Measurements from ENCODE around the gene DDX23. TPM values are rescaled to one million over a fixed set of nuclear protein-coding genes. Genes with fewer than 3 reads are reported as not detected.
A peak's percentile ranks its signal among the peaks of the same experiment; 100 is the strongest.

DDX23 gene
- total and polyA plus RNA-seq, 2 of the 4 experiments (the other 2 are of a cell fraction), result 61.8 to 81.9 TPM

DNA sequence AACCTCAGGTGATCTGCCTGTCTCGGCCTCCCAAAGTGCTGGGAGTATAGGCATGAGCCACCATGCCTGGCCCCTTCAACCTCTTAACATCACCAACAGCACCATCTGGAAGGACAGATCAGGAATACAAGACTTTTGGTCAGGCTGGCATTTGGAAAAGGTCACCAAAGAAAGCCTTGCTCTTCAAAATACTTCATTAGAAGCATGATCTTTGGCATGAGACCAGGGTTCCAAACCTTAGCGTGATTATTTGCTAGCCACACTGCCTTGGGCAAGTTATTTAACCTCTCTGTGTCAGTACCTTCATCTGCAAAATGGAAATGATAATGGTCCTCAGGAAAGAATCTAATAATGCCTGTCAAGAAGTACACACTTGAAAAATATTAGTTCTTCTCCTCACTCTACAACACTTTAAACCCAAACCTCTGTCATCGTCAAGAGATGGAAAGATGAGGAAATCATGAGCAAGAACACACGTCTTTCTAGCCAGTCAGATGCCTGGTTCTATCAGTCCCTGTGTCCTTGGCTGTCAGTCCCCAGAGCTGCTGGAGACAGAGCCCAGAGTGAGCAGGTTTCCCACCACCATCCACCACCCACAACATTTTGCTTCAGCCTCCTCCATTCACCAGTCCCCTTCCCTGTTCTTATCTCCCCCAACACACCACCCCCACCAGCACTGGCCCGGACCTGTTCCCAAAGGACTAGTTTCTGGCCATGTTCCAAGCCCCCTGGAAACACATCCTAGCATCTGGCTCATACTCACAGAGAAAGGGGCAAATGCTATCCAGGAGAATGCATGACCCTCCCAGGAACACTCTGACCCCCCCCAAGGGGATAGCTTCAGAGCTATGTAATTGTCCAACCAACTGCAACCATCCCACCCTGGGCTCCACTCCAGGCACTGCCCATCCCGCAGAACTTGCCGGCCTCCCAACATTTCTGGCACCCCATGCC, 65.1 kb downstream of the DDX23 start:
- Histone ChIP-seq H2AK5ac (ENCODE audit: low read depth, low read length) (peak overlapping the region; percentile 63; the same call in 1 of the 2 replicates), H3K14ac (replicated peaks; ENCODE audit: low read depth, low read length) (0 out of 2 replicates have a peak overlapping the region, but pooled peaks have one; percentile 57), H3K27me3 (ENCODE audit: control insufficient read depth, insufficient read depth, low read length) (no peaks in the 10 kb centered on the region), H3K9ac (ENCODE audit: low read depth, low read length) (no peak overlapping the region), H2BK15ac (ENCODE audit: low read depth, low read length) (no peak overlapping the region), H2BK5ac (ENCODE audit: low read depth, low read length, poor library complexity, severe bottlenecking) (no peak overlapping the region), H3K4me3 (ENCODE audit: insufficient read depth, low read depth, low read length) (no peak overlapping the region; the same call in 1 of the 2 replicates), H3K27ac (ENCODE audit: insufficient read depth, low read length) (no peak overlapping the region), H3K79me1 (ENCODE audit: low read depth in 1 of 2, low read length in 2 of 2) (peaks cover 31 to 49% of the 10 kb centered on the region in 2 experiments), H3K4ac (ENCODE audit: low read depth, low read length) (no peak overlapping the region), H3K36me3 (ENCODE audit: control insufficient read depth, insufficient read depth, low read length) (peaks cover 10% of the 10 kb centered on the region; the same call in 1 of the 2 replicates), H3K9me3 (ENCODE audit: control insufficient read depth, insufficient read depth, low read length) (no peaks in the 10 kb centered on the region), H4K91ac (ENCODE audit: insufficient read depth, low read depth, low read length) (no peak overlapping the region), H3K9me1 (ENCODE audit: insufficient read depth, low read length) (peaks cover 27% of the 10 kb centered on the region), H2AK9ac (replicated peaks; ENCODE audit: low read depth, low read length, poor library complexity) (peak overlapping the region; percentile 93), H3K18ac (ENCODE audit: low read depth, low read length) (no peak overlapping the region), H4K5ac (ENCODE audit: low read depth, low read length) (no peak overlapping the region), H2AFZ (replicated peaks; ENCODE audit: low read length, poor library complexity) (no peak overlapping the region), H3K56ac (ENCODE audit: extremely low read depth, insufficient read depth, low read length) (no peak overlapping the region), H3K4me2 (ENCODE audit: low read depth, low read length) (peak overlapping the region; percentile 92; the same call in 1 of the 2 replicates), H2BK20ac (ENCODE audit: low read depth, low read length) (no peak overlapping the region), H3K23ac (ENCODE audit: low read depth, low read length) (peak overlapping the region; percentile 86), H2BK120ac (ENCODE audit: low read depth, low read length) (no peak overlapping the region), H4K8ac (ENCODE audit: low read depth in 2 of 2, low read length in 2 of 2) (no peak overlapping the region), H3K4me1 (ENCODE audit: control insufficient read depth, insufficient read depth, low read length) (peaks cover 11% of the 10 kb centered on the region), H4K20me1 (ENCODE audit: insufficient read depth, low read length) (peaks cover 28% of the 10 kb centered on the region)
- POLR2A ChIA-PET (ENCODE audit: unreplicated experiment), result no interaction called here
- dilution Hi-C loops (cut with HindIII; ENCODE audit: low sequenced_read_pairs, unreplicated experiment) (no loop called here), intact Hi-C loops (cut with micrococcal nuclease) (no loop called here), in situ Hi-C loops (cut with MboI; ENCODE audit: low sequenced_read_pairs) (loop anchor here (25.0 kb wide), 1 partner anchor 250 kb away; the partner anchor contains the start of gene OR8S1)
- DNase-seq (no peak), ATAC-seq (ENCODE audit: low read depth) (no peak)
- no TSS peak for BruUV-seq (replicated peaks)
- CTCF ChIA-PET, result interaction anchor here (1.1 kb wide), 1 partner anchor 34 kb away, joined by 3 read pairs; no protein-coding TSS in a partner anchor
- 33% methylated on average over 2 of the region's 7 CpGs; no CpG with 5 or more reads in 1 of the 2 experiments for WGBS, 2 experiments (ENCODE audit: extremely low coverage in 2 of 2, insufficient read length in 1 of 2)
- no peak for TF ChIP-seq SMC3 (IDR thresholded peaks at IDR 0.05; ENCODE audit: low read depth, low read length)
- no peak for TF ChIP-seq MAFK (IDR thresholded peaks at IDR 0.05; ENCODE audit: low read depth, low read length)
- TF ChIP-seq, protein P1, sequence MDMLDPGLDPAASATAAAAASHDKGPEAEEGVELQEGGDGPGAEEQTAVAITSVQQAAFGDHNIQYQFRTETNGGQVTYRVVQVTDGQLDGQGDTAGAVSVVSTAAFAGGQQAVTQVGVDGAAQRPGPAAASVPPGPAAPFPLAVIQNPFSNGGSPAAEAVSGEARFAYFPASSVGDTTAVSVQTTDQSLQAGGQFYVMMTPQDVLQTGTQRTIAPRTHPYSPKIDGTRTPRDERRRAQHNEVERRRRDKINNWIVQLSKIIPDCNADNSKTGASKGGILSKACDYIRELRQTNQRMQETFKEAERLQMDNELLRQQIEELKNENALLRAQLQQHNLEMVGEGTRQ (IDR thresholded peaks at IDR 0.05; ENCODE audit: low read depth, low read length), result no peak
- no peak for TF ChIP-seq MAZ (IDR thresholded peaks at IDR 0.05; ENCODE audit: borderline replicate concordance, low read depth, low read length)
- no peak for TF ChIP-seq MXI1 (IDR thresholded peaks at IDR 0.05; ENCODE audit: borderline replicate concordance, low read depth, low read length)
- no peak for TF ChIP-seq BHLHE40 (IDR thresholded peaks at IDR 0.05; ENCODE audit: low read depth, low read length)
- no peak for TF ChIP-seq RCOR1 (IDR thresholded peaks at IDR 0.05; ENCODE audit: insufficient replicate concordance, low read length)
- TF ChIP-seq NFE2L2 (IDR thresholded peaks at IDR 0.05; ENCODE audit: low read depth, low read length), result no peak
- TF ChIP-seq CEBPB (IDR thresholded peaks at IDR 0.05; ENCODE audit: low read depth, low read length), result no peak
- no peak for TF ChIP-seq RFX5 (IDR thresholded peaks at IDR 0.05; ENCODE audit: low read depth, low read length)
- no peak for TF ChIP-seq CHD1 (IDR thresholded peaks at IDR 0.05; ENCODE audit: low read depth, low read length)
- TF ChIP-seq FOS (IDR thresholded peaks at IDR 0.05; ENCODE audit: low read depth, low read length), result no peak
- TF ChIP-seq, protein P2, sequence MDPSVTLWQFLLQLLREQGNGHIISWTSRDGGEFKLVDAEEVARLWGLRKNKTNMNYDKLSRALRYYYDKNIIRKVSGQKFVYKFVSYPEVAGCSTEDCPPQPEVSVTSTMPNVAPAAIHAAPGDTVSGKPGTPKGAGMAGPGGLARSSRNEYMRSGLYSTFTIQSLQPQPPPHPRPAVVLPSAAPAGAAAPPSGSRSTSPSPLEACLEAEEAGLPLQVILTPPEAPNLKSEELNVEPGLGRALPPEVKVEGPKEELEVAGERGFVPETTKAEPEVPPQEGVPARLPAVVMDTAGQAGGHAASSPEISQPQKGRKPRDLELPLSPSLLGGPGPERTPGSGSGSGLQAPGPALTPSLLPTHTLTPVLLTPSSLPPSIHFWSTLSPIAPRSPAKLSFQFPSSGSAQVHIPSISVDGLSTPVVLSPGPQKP (IDR thresholded peaks at IDR 0.05; ENCODE audit: borderline replicate concordance, low read depth, low read length), result no peak
- TF ChIP-seq RAD21 (IDR thresholded peaks at IDR 0.05; ENCODE audit: low read length), result no peak
